ENCODE measurements around the gene DGKB.

GRCh38 chr7:14398526-14398925 is 504.0 kb downstream of the DGKB start:
- TF ChIP-seq CTCF (IDR thresholded peaks at IDR 0.05) = no peak
- TF ChIP-seq POLR2A (IDR thresholded peaks at IDR 0.05) = no peak

Measured in body of pancreas (tissue), 4 donors.